ENCODE results near the gene ATXN7L3. TPM values are rescaled to one million over a fixed set of nuclear protein-coding genes. Genes with fewer than 3 reads are reported as not detected.

The ATXN7L3 gene
- total RNA-seq, 1 donor from 2014 or later, result 38.9 TPM

GRCh38 chr17:44214896-44215295 is 15.2 kb upstream of the ATXN7L3 start:
- Histone ChIP-seq H3K4me3 (no peak overlapping the region), H2AFZ (replicated peaks) (no peak overlapping the region), H3K4me1 (peaks cover 5% of the 10 kb centered on the region), H3K9ac (no peak overlapping the region), H3F3A (ENCODE audit: low read depth) (peaks cover 28% of the 10 kb centered on the region), H3K9me3 (ENCODE audit: low read depth) (no peaks in the 10 kb centered on the region), H3K79me2 (ENCODE audit: low read depth) (peaks cover 43% of the 10 kb centered on the region), H3K4me2 (no peak overlapping the region), H3K36me3 (no peaks in the 10 kb centered on the region), H3K27ac (no peak overlapping the region), H4K20me1 (ENCODE audit: low read depth) (peaks cover 45% of the 10 kb centered on the region), H3K27me3 (no peaks in the 10 kb centered on the region)
- Mint-ChIP-seq H3K9me3 (no peaks in the 10 kb centered on the region), H3K27me3 (ENCODE audit: insufficient read depth, low read depth) (peaks cover 4% of the 10 kb centered on the region), H3K27ac (no peak overlapping the region), H3K36me3 (peaks cover 13% of the 10 kb centered on the region), H3K4me1 (peaks cover 19% of the 10 kb centered on the region), H3K4me3 (no peak overlapping the region)
- TF ChIP-seq EZH2phosphoT487 (IDR thresholded peaks at IDR 0.05), result no peak
- TF ChIP-seq EZH2 (IDR thresholded peaks at IDR 0.05), result no peak
- TF ChIP-seq CTCF (IDR thresholded peaks at IDR 0.05), result no peak
- no peak for DNase-seq (ENCODE audit: low spot score)

GRCh38 chr17:44214230-44214494 is 14.5 kb upstream of the ATXN7L3 start:
- Mint-ChIP-seq H3K27ac (no peak overlapping the region), H3K4me1 (peaks cover 19% of the 10 kb centered on the region), H3K9me3 (no peaks in the 10 kb centered on the region), H3K27me3 (ENCODE audit: insufficient read depth, low read depth) (peaks cover 4% of the 10 kb centered on the region), H3K36me3 (peaks cover 16% of the 10 kb centered on the region), H3K4me3 (peak overlapping the region; percentile 23)
- H3K4me3 ChIP-seq, result no peak overlapping the region
- peaks cover 29% of the 10 kb centered on the region for H3F3A ChIP-seq (ENCODE audit: low read depth)
- DNase-seq (ENCODE audit: low spot score), result no peak
- TF ChIP-seq EZH2 (IDR thresholded peaks at IDR 0.05) (no peak), CTCF (IDR thresholded peaks at IDR 0.05) (no peak)
- peaks cover 48% of the 10 kb centered on the region for H4K20me1 ChIP-seq (ENCODE audit: low read depth)
- no peak overlapping the region for H2AFZ ChIP-seq (replicated peaks)
- H3K36me3 ChIP-seq, result no peaks in the 10 kb centered on the region
- no peak overlapping the region for H3K4me2 ChIP-seq
- H3K79me2 ChIP-seq (ENCODE audit: low read depth), result peaks cover 35% of the 10 kb centered on the region
- H3K27ac ChIP-seq, result no peak overlapping the region
- H3K9me3 ChIP-seq (ENCODE audit: low read depth), result no peaks in the 10 kb centered on the region
- no peaks in the 10 kb centered on the region for H3K27me3 ChIP-seq
- no peak overlapping the region for H3K9ac ChIP-seq
- H3K4me1 ChIP-seq, result peaks cover 5% of the 10 kb centered on the region

- H3K36me3 ChIP-seq, result peaks cover under 1% of the 10 kb centered on the region
- no peaks in the 10 kb centered on the region for H3K27me3 ChIP-seq
- H2AFZ ChIP-seq (replicated peaks), result no peak overlapping the region
- Mint-ChIP-seq H3K27ac (no peak overlapping the region), H3K4me1 (peaks cover 19% of the 10 kb centered on the region), H3K9me3 (no peaks in the 10 kb centered on the region), H3K4me3 (peak overlapping the region; percentile 23), H3K27me3 (ENCODE audit: insufficient read depth, low read depth) (peaks cover 4% of the 10 kb centered on the region), H3K36me3 (peaks cover 17% of the 10 kb centered on the region)
- no peak for TF ChIP-seq EZH2 (IDR thresholded peaks at IDR 0.05)
- TF ChIP-seq EZH2phosphoT487 (IDR thresholded peaks at IDR 0.05), result no peak
- TF ChIP-seq CTCF (IDR thresholded peaks at IDR 0.05), result no peak
- peaks cover 28% of the 10 kb centered on the region for H3F3A ChIP-seq (ENCODE audit: low read depth)
- no peaks in the 10 kb centered on the region for H3K9me3 ChIP-seq (ENCODE audit: low read depth)
- H3K4me2 ChIP-seq, result no peak overlapping the region
- no peak overlapping the region for H3K27ac ChIP-seq
- H3K9ac ChIP-seq, result no peak overlapping the region
- peaks cover 5% of the 10 kb centered on the region for H3K4me1 ChIP-seq
- no peak overlapping the region for H3K4me3 ChIP-seq
- peaks cover 51% of the 10 kb centered on the region for H4K20me1 ChIP-seq (ENCODE audit: low read depth)
- H3K79me2 ChIP-seq (ENCODE audit: low read depth), result peaks cover 30% of the 10 kb centered on the region
- DNase-seq (ENCODE audit: low spot score), result no peak
Observed at GRCh38 chr17:44213403-44214229, 13.9 kb upstream of the ATXN7L3 start.

Measured in neural progenitor cell (in vitro differentiated cells).